Spleen (tissue), 7 donors: ENCODE data around the gene ZC3H6.

Source experiments
- CTCF ChIP-seq, 11 experiments: fragments of 200-600 bp in 7 of 11; fragments of 450-650 bp in 4 of 11; sonication (generic) in 4 of 11; IDR thresholded peaks in 8 of 11; conservative IDR thresholded peaks in 3 of 11; 1 replicate in 7 of 11; 2 replicates in 4 of 11; pipeline versions ENCODE4 v1.4.0 to v1.8.0; 2016 to 2021; ENCODE audit warnings: antibody characterized with exemption in 11 of 11, inconsistent platforms in 4 of 11, mild to moderate bottlenecking in 1 of 11
- POLR2A ChIP-seq, 3 donors: fragments of 450-650 bp; IDR thresholded peaks; one replicate each; pipeline ENCODE4 v1.5.1; 2017; ENCODE audit warnings: antibody characterized with exemption in 3 of 3, mild to moderate bottlenecking in 1 of 3
- POLR2AphosphoS5 ChIP-seq, 3 donors: sonication (generic); formaldehyde crosslinking; IDR thresholded peaks; one replicate each; pipeline ENCODE4 v1.5.1; 2017; ENCODE audit warnings: antibody characterized with exemption in 3 of 3
- donor health status: DM: no; HTN: no; CAD: no; lungs with moderate emphysema.
- donor health status: DM: no; HTN: no; CAD: no.
- donor health status: DM: no; HTN: no; CAD: no.

GRCh38 chr2:112242384-112242783 lies 33.0 kb upstream of the ZC3H6 start:
- TF ChIP-seq POLR2A (IDR thresholded peaks at IDR 0.05), result no peak
- no peak for TF ChIP-seq CTCF (IDR thresholded peaks at IDR 0.05 in 8 of 11, conservative IDR thresholded peaks at IDR 0.05 in 3 of 11)
- TF ChIP-seq POLR2AphosphoS5 (IDR thresholded peaks at IDR 0.05), result no peak
